PC-9 (cell line): ENCODE measurements around the gene C20orf144. TPM values are rescaled to one million over a fixed set of nuclear protein-coding genes. Genes with fewer than 3 reads are reported as not detected.
A peak's percentile ranks its signal among the peaks of the same experiment; 100 is the strongest.

Source experiments
- BruUV-seq: library from RNA; stranded (reverse); fragments of 400-500 nt; replicated peaks from 2 replicates; lab custom pipeline; 2021; lab: Mats Ljungman, UMichigan
- CTCF ChIA-PET: fragments of 300-600 bp; sonication (Branson Sonifier 250); formaldehyde crosslinking; loops from one replicate; lab custom pipeline; 2022; ENCODE audit warnings: antibody characterized with exemption; lab: Charles Lee
- POLR2A ChIA-PET: fragments of 300-600 bp; sonication (Branson Sonifier 250); formaldehyde crosslinking; loops from one replicate; lab custom pipeline; 2022; ENCODE audit warnings: antibody characterized with exemption; ENCODE audit not compliant: unreplicated experiment; lab: Charles Lee
- DNase-seq, 2 experiments: peaks; one replicate each; pipeline versions ENCODE4 v3.0.0 to v3.0.0-alpha.2; 2015 to 2022; ENCODE audit warnings: mixed read lengths in 1 of 2
- H2AFZ ChIP-seq: fragments of 200-600 bp; sonication (generic); 2 replicates; pipeline ENCODE4 v1.8.1; 2017; ENCODE audit warnings: antibody characterized with exemption
- H3F3A ChIP-seq: fragments of 200-600 bp; sonication (generic); 2 replicates; pipeline ENCODE4 v1.8.1; 2017; ENCODE audit warnings: antibody characterized with exemption, mild to moderate bottlenecking, low read depth; ENCODE audit not compliant: insufficient read depth
- H3K27ac ChIP-seq: fragments of 200-600 bp; sonication (generic); 2 replicates; pipeline ENCODE4 v1.6.1; 2016; ENCODE audit warnings: mixed run types
- H3K27me3 ChIP-seq: fragments of 200-600 bp; sonication (generic); 2 replicates; pipeline ENCODE4 v1.6.1; 2016; ENCODE audit warnings: low read depth, mixed run types; ENCODE audit not compliant: insufficient read depth
- H3K36me3 ChIP-seq: fragments of 200-600 bp; sonication (generic); 2 replicates; pipeline ENCODE4 v1.6.1; 2016; ENCODE audit warnings: low read depth, mixed run types
- H3K4me1 ChIP-seq: fragments of 200-600 bp; sonication (generic); replicated peaks from 2 replicates; pipeline ENCODE4 v1.6.1; 2016; ENCODE audit warnings: mixed run types; ENCODE audit not compliant: insufficient read depth
- H3K4me2 ChIP-seq: fragments of 200-600 bp; sonication (generic); 2 replicates; pipeline ENCODE4 v1.6.1; 2017; ENCODE audit warnings: mixed run types
- H3K4me3 ChIP-seq: fragments of 200-600 bp; sonication (generic); 2 replicates; pipeline ENCODE4 v1.6.1; 2016; ENCODE audit warnings: mixed run types
- H3K79me2 ChIP-seq: fragments of 200-600 bp; sonication (generic); 2 replicates; pipeline ENCODE4 v1.6.1; 2017; ENCODE audit warnings: low read depth, mixed run types
- H3K9me2 ChIP-seq: fragments of 200-600 bp; sonication (generic); 2 replicates; pipeline ENCODE4 v1.8.1; 2017; ENCODE audit warnings: mild to moderate bottlenecking; ENCODE audit not compliant: insufficient read depth
- H3K9me3 ChIP-seq: fragments of 200-600 bp; sonication (generic); 2 replicates; pipeline ENCODE4 v1.8.1; 2016; ENCODE audit warnings: low read depth; ENCODE audit not compliant: insufficient read depth
- H4K20me1 ChIP-seq: fragments of 200-600 bp; sonication (generic); 2 replicates; pipeline ENCODE4 v1.8.1; 2017; ENCODE audit not compliant: insufficient read depth
- CTCF ChIP-seq: fragments of 200-600 bp; sonication (generic); conservative IDR thresholded peaks from 2 replicates; pipeline ENCODE4 v1.6.1; 2017; ENCODE audit warnings: mixed run types, antibody characterized with exemption, mild to moderate bottlenecking, moderate library complexity
- EZH2 ChIP-seq: fragments of 200-600 bp; sonication (generic); IDR thresholded peaks from 2 replicates; pipeline ENCODE4 v1.8.0; 2017; ENCODE audit warnings: antibody characterized with exemption, low read depth
- intact Hi-C: fragments of 100-400 bp; cut with micrococcal nuclease; formaldehyde crosslinking; loops from one replicate; pipeline ENCODE4 v1.10.0; 2022; ENCODE audit not compliant: unreplicated experiment
- total RNA-seq: library from RNA; stranded (reverse); gene quantifications from 2 replicates; pipeline ENCODE4 v1.2.3, GENCODE V29; 2021

Gene C20orf144
- total RNA-seq, 1 experiment from 2014 or later, result 0.20 TPM

GRCh38 chr20:33689493-33689892 is 27.4 kb downstream of the C20orf144 start:
- Histone ChIP-seq H3K9me2 (no peaks in the 10 kb centered on the region), H3K36me3 (no peaks in the 10 kb centered on the region), H2AFZ (no peak overlapping the region), H3K4me2 (peak overlapping the region; percentile 48; the same call in 1 of the 2 replicates), H3K27me3 (no peaks in the 10 kb centered on the region), H3K4me1 (peaks cover 25% of the 10 kb centered on the region), H3F3A (peaks cover 16% of the 10 kb centered on the region; the same call in 1 of the 2 replicates), H3K9me3 (no peaks in the 10 kb centered on the region), H3K4me3 (no peak overlapping the region), H3K79me2 (peaks cover 11% of the 10 kb centered on the region), H3K27ac (no peak overlapping the region), H4K20me1 (no peaks in the 10 kb centered on the region)
- TF ChIP-seq CTCF (no peak), EZH2 (no peak)
- POLR2A ChIA-PET, result no interaction called here
- DNase-seq, result no peak
- no TSS peak for BruUV-seq
- CTCF ChIA-PET, result no interaction called here
- intact Hi-C loops, result no loop called here

GRCh38 chr20:33689973-33690372 is 27.8 kb downstream of the C20orf144 start:
- H3K27ac ChIP-seq, result no peak overlapping the region
- no peaks in the 10 kb centered on the region for H4K20me1 ChIP-seq
- no peaks in the 10 kb centered on the region for H3K27me3 ChIP-seq
- H3K4me3 ChIP-seq, result no peak overlapping the region
- H3K79me2 ChIP-seq, result peaks cover 6% of the 10 kb centered on the region
- no peaks in the 10 kb centered on the region for H3K36me3 ChIP-seq
- no peaks in the 10 kb centered on the region for H3K9me2 ChIP-seq
- H2AFZ ChIP-seq, result no peak overlapping the region
- no peak for TF ChIP-seq CTCF
- no peak for TF ChIP-seq EZH2
- no TSS peak for BruUV-seq
- peaks cover 14% of the 10 kb centered on the region; the same call in 1 of the 2 replicates for H3F3A ChIP-seq
- H3K4me1 ChIP-seq, result peaks cover 20% of the 10 kb centered on the region
- peak in 1 of 2 experiments; percentile 39 for DNase-seq
- ChIA-PET CTCF (interaction anchor here (0.6 kb wide), 1 partner anchor 36 kb away, joined by 3 read pairs; no protein-coding TSS in a partner anchor), POLR2A (interaction anchor here (0.6 to 0.7 kb wide), 2 partner anchors 229 to 496 kb away, joined by 5 to 14 read pairs; no protein-coding TSS in a partner anchor)
- no peaks in the 10 kb centered on the region for H3K9me3 ChIP-seq
- peak overlapping the region; percentile 48 for H3K4me2 ChIP-seq
- intact Hi-C loops, result no loop called here

GRCh38 chr20:33693289-33693688 is 31.2 kb downstream of the C20orf144 start:
- H3K36me3 ChIP-seq, result no peaks in the 10 kb centered on the region
- intact Hi-C loops, result no loop called here
- TF ChIP-seq EZH2 (no peak), CTCF (no peak)
- CTCF ChIA-PET, result no interaction called here
- H3K27me3 ChIP-seq, result no peaks in the 10 kb centered on the region
- no peaks in the 10 kb centered on the region for H3F3A ChIP-seq
- POLR2A ChIA-PET, result no interaction called here
- BruUV-seq, result no TSS peak
- H3K9me3 ChIP-seq, result no peaks in the 10 kb centered on the region
- no peaks in the 10 kb centered on the region for H4K20me1 ChIP-seq
- no peak overlapping the region for H2AFZ ChIP-seq
- no peaks in the 10 kb centered on the region for H3K9me2 ChIP-seq
- no peak for DNase-seq
- no peaks in the 10 kb centered on the region for H3K79me2 ChIP-seq
- H3K4me1 ChIP-seq, result peaks cover 9% of the 10 kb centered on the region
- H3K4me2 ChIP-seq, result no peak overlapping the region
- H3K4me3 ChIP-seq, result no peak overlapping the region
- no peak overlapping the region for H3K27ac ChIP-seq
